ENCODE results near the gene GRXCR1. TPM values are rescaled to one million over a fixed set of nuclear protein-coding genes. Genes with fewer than 3 reads are reported as not detected.

GRXCR1 gene
- total and polyA plus RNA-seq, 4 donors: not detected

DNA sequence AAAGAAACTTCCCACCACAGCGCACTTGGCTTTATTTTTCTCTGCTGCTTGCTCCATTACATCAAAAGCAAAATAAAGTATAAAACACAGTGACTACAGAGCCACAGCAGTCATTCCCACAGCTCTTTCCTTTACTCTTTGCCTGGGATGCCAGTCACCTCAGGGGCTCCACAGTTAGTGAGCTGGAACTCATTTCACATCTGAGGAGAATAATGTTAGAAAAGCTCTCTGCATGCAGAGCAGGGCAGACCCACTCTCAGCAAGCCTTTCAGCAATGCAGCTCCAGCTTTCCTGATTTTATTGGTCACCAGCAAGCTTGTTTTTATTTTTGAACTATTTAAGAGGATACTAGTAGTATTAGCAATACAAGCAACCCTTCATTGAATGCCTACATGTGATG, 13.8 kb downstream of the GRXCR1 start:
- H3K27me3 ChIP-seq (ENCODE audit: control insufficient read depth in 4 of 4, insufficient read depth in 4 of 4, low read length in 3 of 4): peaks cover 0 to 6% (median 0%) of the 10 kb centered on the region in 4 donors
- H3K36me3 ChIP-seq (ENCODE audit: control insufficient read depth in 4 of 4, insufficient read depth in 3 of 4, low read depth in 1 of 4, low read length in 3 of 4): no peaks in the 10 kb centered on the region
- no peaks in the 10 kb centered on the region for H3K9me3 ChIP-seq (ENCODE audit: control insufficient read depth in 4 of 4, low read length in 3 of 4)
- TF ChIP-seq FOXA1 (IDR thresholded peaks at IDR 0.05) (no peak), HNF4G (IDR thresholded peaks at IDR 0.05) (no peak), NR2F2 (IDR thresholded peaks at IDR 0.05) (no peak), GABPA (IDR thresholded peaks at IDR 0.05 in 1 of 2, conservative IDR thresholded peaks at IDR 0.05 in 1 of 2) (no peak), RXRA (IDR thresholded peaks at IDR 0.05) (no peak), TAF1 (conservative IDR thresholded peaks at IDR 0.05) (no peak), FOXA2 (IDR thresholded peaks at IDR 0.05) (no peak)
- TF ChIP-seq, protein P1, sequence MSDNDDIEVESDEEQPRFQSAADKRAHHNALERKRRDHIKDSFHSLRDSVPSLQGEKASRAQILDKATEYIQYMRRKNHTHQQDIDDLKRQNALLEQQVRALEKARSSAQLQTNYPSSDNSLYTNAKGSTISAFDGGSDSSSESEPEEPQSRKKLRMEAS (IDR thresholded peaks at IDR 0.05): no peak
- WGBS: 90% methylated on average over 1 of the region's 1 CpG
- H3K4me1 ChIP-seq (ENCODE audit: control insufficient read depth in 4 of 4, insufficient read depth in 4 of 4, low read length in 3 of 4): no peaks in the 10 kb centered on the region
- H3K27ac ChIP-seq (ENCODE audit: low read depth in 1 of 2, low read length in 2 of 2): no peak overlapping the region
- no peak overlapping the region for H3K4me3 ChIP-seq (ENCODE audit: low read depth in 1 of 3, low read length in 3 of 3)
- H3K9ac ChIP-seq (ENCODE audit: low read depth in 1 of 2, low read length in 2 of 2): no peak overlapping the region
- no peak for DNase-seq (ENCODE audit: low spot score)

DNA sequence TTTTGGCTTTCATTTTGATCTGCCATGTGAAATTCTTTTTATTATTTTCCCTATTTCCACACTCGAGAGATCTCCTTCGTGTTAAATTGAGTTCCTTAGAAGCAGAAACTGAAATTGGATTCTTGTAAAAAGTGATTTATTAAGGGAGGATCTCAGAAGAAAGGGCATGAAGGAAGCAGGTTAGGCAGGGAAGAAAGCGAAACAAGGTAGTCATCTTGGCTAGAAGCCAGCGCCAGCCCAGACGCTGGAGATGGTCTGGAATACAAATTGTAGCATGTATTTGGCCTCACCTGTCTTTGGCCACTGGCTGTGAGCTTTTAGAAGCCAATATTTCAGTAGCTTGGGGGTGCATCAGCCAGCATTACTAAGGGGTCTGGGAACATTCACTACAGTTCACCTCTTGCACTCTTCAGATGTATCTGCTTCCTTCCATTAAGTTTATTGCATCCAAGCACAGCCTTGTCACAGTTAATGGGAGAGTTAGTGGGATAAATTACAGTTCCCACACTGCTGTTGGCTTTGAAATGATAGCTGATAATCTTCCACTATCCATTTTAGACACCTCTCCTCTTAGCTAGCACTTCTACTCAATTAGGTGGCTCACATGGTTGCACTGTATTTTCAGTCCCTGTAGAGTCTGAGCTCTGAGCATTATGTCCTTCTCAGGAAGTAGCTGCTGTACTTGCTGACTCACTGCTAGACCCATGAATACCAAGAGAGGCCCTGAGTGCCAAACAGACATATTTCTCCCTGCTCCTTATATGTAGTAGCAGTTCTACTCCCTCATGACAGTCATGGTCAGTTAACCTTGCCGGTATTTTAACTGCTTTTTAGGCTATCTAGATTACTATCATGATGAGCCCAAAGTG, 14.6 kb downstream of the GRXCR1 start:
- TF ChIP-seq FOXA1 (IDR thresholded peaks at IDR 0.05): no peak
- TF ChIP-seq, protein P1 (IDR thresholded peaks at IDR 0.05): no peak
- no peak for TF ChIP-seq RAD21 (IDR thresholded peaks at IDR 0.05)
- no peak for TF ChIP-seq EGR1 (IDR thresholded peaks at IDR 0.05; ENCODE audit: low read depth in 2 of 2)
- TF ChIP-seq SP1 (IDR thresholded peaks at IDR 0.05): no peak
- TF ChIP-seq GABPA (IDR thresholded peaks at IDR 0.05 in 1 of 2, conservative IDR thresholded peaks at IDR 0.05 in 1 of 2): no peak
- no peak for TF ChIP-seq NR2F2 (IDR thresholded peaks at IDR 0.05)
- TF ChIP-seq TAF1 (conservative IDR thresholded peaks at IDR 0.05): no peak
- TF ChIP-seq HNF4A (conservative IDR thresholded peaks at IDR 0.05): no peak
- TF ChIP-seq, protein P2, sequence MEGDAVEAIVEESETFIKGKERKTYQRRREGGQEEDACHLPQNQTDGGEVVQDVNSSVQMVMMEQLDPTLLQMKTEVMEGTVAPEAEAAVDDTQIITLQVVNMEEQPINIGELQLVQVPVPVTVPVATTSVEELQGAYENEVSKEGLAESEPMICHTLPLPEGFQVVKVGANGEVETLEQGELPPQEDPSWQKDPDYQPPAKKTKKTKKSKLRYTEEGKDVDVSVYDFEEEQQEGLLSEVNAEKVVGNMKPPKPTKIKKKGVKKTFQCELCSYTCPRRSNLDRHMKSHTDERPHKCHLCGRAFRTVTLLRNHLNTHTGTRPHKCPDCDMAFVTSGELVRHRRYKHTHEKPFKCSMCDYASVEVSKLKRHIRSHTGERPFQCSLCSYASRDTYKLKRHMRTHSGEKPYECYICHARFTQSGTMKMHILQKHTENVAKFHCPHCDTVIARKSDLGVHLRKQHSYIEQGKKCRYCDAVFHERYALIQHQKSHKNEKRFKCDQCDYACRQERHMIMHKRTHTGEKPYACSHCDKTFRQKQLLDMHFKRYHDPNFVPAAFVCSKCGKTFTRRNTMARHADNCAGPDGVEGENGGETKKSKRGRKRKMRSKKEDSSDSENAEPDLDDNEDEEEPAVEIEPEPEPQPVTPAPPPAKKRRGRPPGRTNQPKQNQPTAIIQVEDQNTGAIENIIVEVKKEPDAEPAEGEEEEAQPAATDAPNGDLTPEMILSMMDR (IDR thresholded peaks at IDR 0.05; ENCODE audit: low read depth, low read length, missing input control): no peak
- no peak for TF ChIP-seq HNF4G (IDR thresholded peaks at IDR 0.05)
- TF ChIP-seq, protein P3, sequence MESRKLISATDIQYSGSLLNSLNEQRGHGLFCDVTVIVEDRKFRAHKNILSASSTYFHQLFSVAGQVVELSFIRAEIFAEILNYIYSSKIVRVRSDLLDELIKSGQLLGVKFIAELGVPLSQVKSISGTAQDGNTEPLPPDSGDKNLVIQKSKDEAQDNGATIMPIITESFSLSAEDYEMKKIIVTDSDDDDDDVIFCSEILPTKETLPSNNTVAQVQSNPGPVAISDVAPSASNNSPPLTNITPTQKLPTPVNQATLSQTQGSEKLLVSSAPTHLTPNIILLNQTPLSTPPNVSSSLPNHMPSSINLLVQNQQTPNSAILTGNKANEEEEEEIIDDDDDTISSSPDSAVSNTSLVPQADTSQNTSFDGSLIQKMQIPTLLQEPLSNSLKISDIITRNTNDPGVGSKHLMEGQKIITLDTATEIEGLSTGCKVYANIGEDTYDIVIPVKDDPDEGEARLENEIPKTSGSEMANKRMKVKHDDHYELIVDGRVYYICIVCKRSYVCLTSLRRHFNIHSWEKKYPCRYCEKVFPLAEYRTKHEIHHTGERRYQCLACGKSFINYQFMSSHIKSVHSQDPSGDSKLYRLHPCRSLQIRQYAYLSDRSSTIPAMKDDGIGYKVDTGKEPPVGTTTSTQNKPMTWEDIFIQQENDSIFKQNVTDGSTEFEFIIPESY (IDR thresholded peaks at IDR 0.05): no peak
- TF ChIP-seq FOXA2 (IDR thresholded peaks at IDR 0.05): no peak
- TF ChIP-seq RXRA (IDR thresholded peaks at IDR 0.05): no peak
- TF ChIP-seq, protein P4, sequence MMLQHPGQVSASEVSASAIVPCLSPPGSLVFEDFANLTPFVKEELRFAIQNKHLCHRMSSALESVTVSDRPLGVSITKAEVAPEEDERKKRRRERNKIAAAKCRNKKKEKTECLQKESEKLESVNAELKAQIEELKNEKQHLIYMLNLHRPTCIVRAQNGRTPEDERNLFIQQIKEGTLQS (IDR thresholded peaks at IDR 0.05): no peak
- no peak for TF ChIP-seq YY1 (IDR thresholded peaks at IDR 0.05)
- no peak for TF ChIP-seq JUND (IDR thresholded peaks at IDR 0.05)
- Histone ChIP-seq H3K9ac (ENCODE audit: low read depth in 1 of 2, low read length in 2 of 2) (no peak overlapping the region), H3K27ac (ENCODE audit: low read depth in 1 of 2, low read length in 2 of 2) (no peak overlapping the region), H3K27me3 (ENCODE audit: control insufficient read depth in 4 of 4, insufficient read depth in 4 of 4, low read length in 3 of 4) (peaks cover 0 to 6% (median 0%) of the 10 kb centered on the region in 4 donors), H3K4me3 (ENCODE audit: low read depth in 1 of 3, low read length in 3 of 3) (no peak overlapping the region), H3K36me3 (ENCODE audit: control insufficient read depth in 4 of 4, insufficient read depth in 3 of 4, low read depth in 1 of 4, low read length in 3 of 4) (no peaks in the 10 kb centered on the region), H3K4me1 (ENCODE audit: control insufficient read depth in 4 of 4, insufficient read depth in 4 of 4, low read length in 3 of 4) (no peaks in the 10 kb centered on the region), H3K9me3 (ENCODE audit: control insufficient read depth in 4 of 4, low read length in 3 of 4) (no peaks in the 10 kb centered on the region)
- WGBS: 65% methylated on average over 6 of the region's 6 CpGs
- DNase-seq (ENCODE audit: low spot score): no peak

Measured in liver (tissue), 9 donors.